Measurements from ENCODE around the gene SCRN1. TPM values are rescaled to one million over a fixed set of nuclear protein-coding genes. Genes with fewer than 3 reads are reported as not detected.

SCRN1 gene
- total RNA-seq, 4 donors from 2014 or later, result 63.6 to 105 (median 83.8) TPM

- peaks cover 0 to 4% (median 0%) of the 10 kb centered on the region in 4 donors for H3K36me3 ChIP-seq
- DNase-seq (ENCODE audit: extremely low spot score), result no peak
- WGBS, result 70% methylated on average over 1 of the region's 1 CpG
- intact Hi-C loops (cut with DNase I), result no loop called here
- H3K4me3 ChIP-seq, result no peak overlapping the region
- no peaks in the 10 kb centered on the region for H3K9me3 ChIP-seq
- TF ChIP-seq, protein P1, sequence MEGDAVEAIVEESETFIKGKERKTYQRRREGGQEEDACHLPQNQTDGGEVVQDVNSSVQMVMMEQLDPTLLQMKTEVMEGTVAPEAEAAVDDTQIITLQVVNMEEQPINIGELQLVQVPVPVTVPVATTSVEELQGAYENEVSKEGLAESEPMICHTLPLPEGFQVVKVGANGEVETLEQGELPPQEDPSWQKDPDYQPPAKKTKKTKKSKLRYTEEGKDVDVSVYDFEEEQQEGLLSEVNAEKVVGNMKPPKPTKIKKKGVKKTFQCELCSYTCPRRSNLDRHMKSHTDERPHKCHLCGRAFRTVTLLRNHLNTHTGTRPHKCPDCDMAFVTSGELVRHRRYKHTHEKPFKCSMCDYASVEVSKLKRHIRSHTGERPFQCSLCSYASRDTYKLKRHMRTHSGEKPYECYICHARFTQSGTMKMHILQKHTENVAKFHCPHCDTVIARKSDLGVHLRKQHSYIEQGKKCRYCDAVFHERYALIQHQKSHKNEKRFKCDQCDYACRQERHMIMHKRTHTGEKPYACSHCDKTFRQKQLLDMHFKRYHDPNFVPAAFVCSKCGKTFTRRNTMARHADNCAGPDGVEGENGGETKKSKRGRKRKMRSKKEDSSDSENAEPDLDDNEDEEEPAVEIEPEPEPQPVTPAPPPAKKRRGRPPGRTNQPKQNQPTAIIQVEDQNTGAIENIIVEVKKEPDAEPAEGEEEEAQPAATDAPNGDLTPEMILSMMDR (IDR thresholded peaks at IDR 0.05), result no peak
- TF ChIP-seq EP300 (IDR thresholded peaks at IDR 0.05) (no peak), POLR2AphosphoS5 (IDR thresholded peaks at IDR 0.05) (no peak), POLR2A (IDR thresholded peaks at IDR 0.05; ENCODE audit: low read depth) (no peak)
- H3K4me1 ChIP-seq, result peaks cover 9 to 61% (median 56%) of the 10 kb centered on the region in 4 donors
- H3K27me3 ChIP-seq, result no peaks in the 10 kb centered on the region
- no peak overlapping the region for H3K27ac ChIP-seq (replicated peaks in 1 of 4)
These were observed 19.4 kb downstream of the SCRN1 start for GRCh38 chr7:29970158-29970557.

DNA sequence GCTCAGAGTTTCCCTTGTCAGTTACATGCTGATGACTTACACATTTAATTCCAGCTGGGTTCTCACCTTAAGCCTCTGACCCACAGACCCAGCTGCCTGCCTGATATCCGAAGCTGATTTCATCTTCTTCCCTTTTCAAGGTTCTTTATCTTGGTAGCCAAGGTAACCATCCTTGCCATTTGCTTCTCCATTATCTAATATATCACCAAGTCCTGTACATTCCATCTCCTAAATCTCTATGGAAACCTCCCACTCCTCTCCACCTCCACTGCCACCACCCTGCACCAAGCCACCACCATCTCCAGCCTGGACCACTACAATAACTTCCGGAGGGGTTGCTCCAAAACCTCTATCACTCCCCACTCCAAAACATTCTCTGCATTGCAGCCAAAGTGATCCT is 19.9 kb downstream of the SCRN1 start:
- DNase-seq (ENCODE audit: extremely low spot score), result no peak
- no peak overlapping the region for H3K27ac ChIP-seq (replicated peaks in 1 of 4)

GRCh38 chr7:29968683-29969395 is 20.8 kb downstream of the SCRN1 start:
- Histone ChIP-seq H3K27me3 (no peaks in the 10 kb centered on the region), H3K27ac (replicated peaks in 1 of 4) (no peak overlapping the region), H3K4me1 (peaks cover 9 to 59% (median 55%) of the 10 kb centered on the region in 4 donors), H3K4me3 (no peak overlapping the region), H3K36me3 (peaks cover 0 to 4% (median 0%) of the 10 kb centered on the region in 4 donors), H3K9me3 (no peaks in the 10 kb centered on the region)
- WGBS, result 86% methylated on average over 12 of the region's 12 CpGs
- DNase-seq (ENCODE audit: extremely low spot score), result no peak
- intact Hi-C loops (cut with DNase I), result no loop called here
- TF ChIP-seq, protein P1 (IDR thresholded peaks at IDR 0.05), result no peak
- TF ChIP-seq POLR2A (IDR thresholded peaks at IDR 0.05; ENCODE audit: low read depth) (no peak), POLR2AphosphoS5 (IDR thresholded peaks at IDR 0.05) (no peak), EP300 (IDR thresholded peaks at IDR 0.05) (no peak)

More for the DNA sequence above, 19.9 kb downstream of the SCRN1 start:
- 94% methylated on average over 2 of the region's 2 CpGs for WGBS
- H3K27me3 ChIP-seq, result no peaks in the 10 kb centered on the region
- H3K36me3 ChIP-seq, result peaks cover 0 to 4% (median 0%) of the 10 kb centered on the region in 4 donors
- TF ChIP-seq POLR2A (IDR thresholded peaks at IDR 0.05; ENCODE audit: low read depth) (no peak), EP300 (IDR thresholded peaks at IDR 0.05) (no peak)
- TF ChIP-seq, protein P1 (IDR thresholded peaks at IDR 0.05), result no peak
- H3K9me3 ChIP-seq, result no peaks in the 10 kb centered on the region
- peaks cover 9 to 61% (median 56%) of the 10 kb centered on the region in 4 donors for H3K4me1 ChIP-seq
- intact Hi-C loops (cut with DNase I), result no loop called here
- no peak overlapping the region for H3K4me3 ChIP-seq

GRCh38 chr7:29965030-29965429 is 24.6 kb downstream of the SCRN1 start:
- 64% methylated on average over 3 of the region's 3 CpGs for WGBS
- H3K4me1 ChIP-seq, result peaks cover 0 to 35% (median 31%) of the 10 kb centered on the region in 4 donors
- H3K4me3 ChIP-seq, result no peak overlapping the region
- H3K36me3 ChIP-seq, result peaks cover 0 to 7% (median 0%) of the 10 kb centered on the region in 4 donors
- no peaks in the 10 kb centered on the region for H3K9me3 ChIP-seq
- no peak for TF ChIP-seq POLR2A (IDR thresholded peaks at IDR 0.05; ENCODE audit: low read depth)
- TF ChIP-seq, protein P1 (IDR thresholded peaks at IDR 0.05), result no peak
- no peak for TF ChIP-seq POLR2AphosphoS5 (IDR thresholded peaks at IDR 0.05)
- no peak for TF ChIP-seq EP300 (IDR thresholded peaks at IDR 0.05)
- intact Hi-C loops (cut with DNase I), result no loop called here
- no peak for DNase-seq (ENCODE audit: extremely low spot score)
- no peaks in the 10 kb centered on the region for H3K27me3 ChIP-seq
- peak overlapping the region in 2 of 4 donors; percentile 5 to 50 for H3K27ac ChIP-seq (replicated peaks in 1 of 4)
